Measurements from ENCODE around the gene OOEP.

OOEP gene

GRCh38 chr6:73409395-73409794 lies 39.7 kb upstream of the OOEP start:
- H3K36me3 ChIP-seq (ENCODE audit: insufficient read depth, low read length), result no peaks in the 10 kb centered on the region
- ATAC-seq (ENCODE audit: insufficient read depth, low read depth) (no peak), DNase-seq (no peak)
- H2AFZ ChIP-seq (ENCODE audit: low read depth, low read length), result no peak overlapping the region
- H3K27me3 ChIP-seq (ENCODE audit: insufficient read depth, low read length, poor library complexity), result no peaks in the 10 kb centered on the region
- no peaks in the 10 kb centered on the region for H3K4me1 ChIP-seq (ENCODE audit: insufficient read depth, low read length)
- TF ChIP-seq CTCF (IDR thresholded peaks at IDR 0.05; ENCODE audit: borderline replicate concordance, extremely low read depth, low read length, poor library complexity, severe bottlenecking) (no peak), EZH2 (IDR thresholded peaks at IDR 0.05; ENCODE audit: borderline replicate concordance, low read depth, low read length, severe bottlenecking) (no peak)
- no peaks in the 10 kb centered on the region for H3K9me3 ChIP-seq (ENCODE audit: insufficient read depth, low read length, severe bottlenecking)
- no peak overlapping the region for H3K27ac ChIP-seq (ENCODE audit: low read length)
- no peak overlapping the region for H3K4me2 ChIP-seq (ENCODE audit: insufficient read depth, low read length)
- no peaks in the 10 kb centered on the region for H4K20me1 ChIP-seq (ENCODE audit: insufficient read depth, low read length)
- H3K79me2 ChIP-seq (ENCODE audit: insufficient read depth, low read length), result no peaks in the 10 kb centered on the region
- H3K9ac ChIP-seq (ENCODE audit: low read depth, low read length), result no peak overlapping the region
- no peak overlapping the region for H3K4me3 ChIP-seq (ENCODE audit: low read depth in 1 of 2, low read length in 2 of 2)

DNA sequence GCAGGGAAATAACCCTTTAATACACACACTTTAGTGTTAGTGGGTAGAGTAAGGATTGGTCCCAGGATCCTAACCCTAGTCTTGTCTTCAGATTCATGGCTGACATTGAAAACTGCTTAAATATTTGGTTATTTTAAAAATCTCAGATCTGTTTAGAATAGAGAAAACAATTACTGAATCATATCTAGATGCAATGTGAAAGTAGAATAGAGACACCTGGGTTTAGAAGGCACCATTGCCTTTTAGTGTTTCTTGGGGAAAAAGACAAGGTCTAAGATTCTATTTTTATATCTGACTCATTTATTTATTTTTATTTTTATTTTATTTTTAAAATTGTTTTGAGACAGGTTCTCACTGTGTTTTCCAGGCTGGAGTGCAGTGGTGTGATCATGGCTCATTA lies 31.0 kb upstream of the OOEP start:
- no peak for DNase-seq
- no peak for ATAC-seq (ENCODE audit: insufficient read depth, low read depth)
- TF ChIP-seq EZH2 (IDR thresholded peaks at IDR 0.05; ENCODE audit: borderline replicate concordance, low read depth, low read length, severe bottlenecking), result no peak
- H3K4me1 ChIP-seq (ENCODE audit: insufficient read depth, low read length), result no peaks in the 10 kb centered on the region
- H3K4me3 ChIP-seq (ENCODE audit: low read depth in 1 of 2, low read length in 2 of 2), result no peak overlapping the region
- no peak overlapping the region for H3K27ac ChIP-seq (ENCODE audit: low read length)
- H3K79me2 ChIP-seq (ENCODE audit: insufficient read depth, low read length), result no peaks in the 10 kb centered on the region
- no peak overlapping the region for H3K4me2 ChIP-seq (ENCODE audit: insufficient read depth, low read length)
- no peak overlapping the region for H2AFZ ChIP-seq (ENCODE audit: low read depth, low read length)
- H3K9me3 ChIP-seq (ENCODE audit: insufficient read depth, low read length, severe bottlenecking), result no peaks in the 10 kb centered on the region
- H3K9ac ChIP-seq (ENCODE audit: low read depth, low read length), result no peak overlapping the region
- H3K36me3 ChIP-seq (ENCODE audit: insufficient read depth, low read length), result no peaks in the 10 kb centered on the region
- H3K27me3 ChIP-seq (ENCODE audit: insufficient read depth, low read length, poor library complexity), result no peaks in the 10 kb centered on the region
- no peaks in the 10 kb centered on the region for H4K20me1 ChIP-seq (ENCODE audit: insufficient read depth, low read length)

GRCh38 chr6:73395875-73396274 lies 26.2 kb upstream of the OOEP start:
- no peak overlapping the region for H3K4me2 ChIP-seq (ENCODE audit: insufficient read depth, low read length)

More at GRCh38 chr6:73395875-73396274, 26.2 kb upstream of the OOEP start:
- Histone ChIP-seq H3K27me3 (ENCODE audit: insufficient read depth, low read length, poor library complexity) (no peaks in the 10 kb centered on the region), H3K36me3 (ENCODE audit: insufficient read depth, low read length) (no peaks in the 10 kb centered on the region), H3K4me3 (ENCODE audit: low read depth in 1 of 2, low read length in 2 of 2) (no peak overlapping the region), H3K9ac (ENCODE audit: low read depth, low read length) (no peak overlapping the region), H3K9me3 (ENCODE audit: insufficient read depth, low read length, severe bottlenecking) (no peaks in the 10 kb centered on the region), H3K4me1 (ENCODE audit: insufficient read depth, low read length) (no peaks in the 10 kb centered on the region), H3K27ac (ENCODE audit: low read length) (no peak overlapping the region), H3K79me2 (ENCODE audit: insufficient read depth, low read length) (no peaks in the 10 kb centered on the region), H2AFZ (ENCODE audit: low read depth, low read length) (no peak overlapping the region), H4K20me1 (ENCODE audit: insufficient read depth, low read length) (no peaks in the 10 kb centered on the region)
- ATAC-seq (ENCODE audit: insufficient read depth, low read depth) (no peak), DNase-seq (no peak)
- TF ChIP-seq CTCF (IDR thresholded peaks at IDR 0.05; ENCODE audit: borderline replicate concordance, extremely low read depth, low read length, poor library complexity, severe bottlenecking), result no peak
- no peak for TF ChIP-seq EZH2 (IDR thresholded peaks at IDR 0.05; ENCODE audit: borderline replicate concordance, low read depth, low read length, severe bottlenecking)

Data from DND-41 (cell line).